GM23338 (cell line): ENCODE results near the gene CHST11. TPM values are rescaled to one million over a fixed set of nuclear protein-coding genes. Genes with fewer than 3 reads are reported as not detected.

ENCODE experiments used
- ATAC-seq: fragments of 200-7000 bp; cut with Tn5 transposase; 3 replicates; pipeline ENCODE4 v1.9.1; 2020
- DNase-seq: peaks from one replicate; pipeline ENCODE4 v3.0.0-alpha.2; 2015; ENCODE audit warnings: low spot score
- H2AFZ ChIP-seq: fragments of 200-600 bp; sonication (generic); 2 replicates; pipeline ENCODE4 v1.8.0; 2016; ENCODE audit warnings: antibody characterized with exemption, mild to moderate bottlenecking, moderate library complexity
- H3F3A ChIP-seq: fragments of 200-600 bp; sonication (generic); replicated peaks from 2 replicates; pipeline ENCODE4 v1.8.0; 2017; ENCODE audit warnings: antibody characterized with exemption, mixed run types, low read depth
- H3K27ac ChIP-seq: fragments of 200-600 bp; sonication (generic); 2 replicates; pipeline ENCODE4 v1.6.1; 2016; ENCODE audit warnings: low read depth
- H3K27me3 ChIP-seq: fragments of 200-600 bp; sonication (generic); 2 replicates; pipeline ENCODE4 v1.8.0; 2016; ENCODE audit warnings: mild to moderate bottlenecking, mixed run types, moderate library complexity; ENCODE audit not compliant: insufficient read depth
- H3K36me3 ChIP-seq: fragments of 200-600 bp; sonication (generic); 2 replicates; pipeline ENCODE4 v1.8.0; 2016; ENCODE audit warnings: mild to moderate bottlenecking; ENCODE audit not compliant: insufficient read depth
- H3K4me1 ChIP-seq: fragments of 200-600 bp; sonication (generic); 2 replicates; pipeline ENCODE4 v1.8.0; 2016; ENCODE audit warnings: mild to moderate bottlenecking, moderate library complexity; ENCODE audit not compliant: insufficient read depth
- H3K4me2 ChIP-seq: fragments of 200-600 bp; sonication (generic); 2 replicates; pipeline ENCODE4 v1.7.1; 2017; ENCODE audit warnings: mixed run types
- H3K4me3 ChIP-seq: fragments of 200-600 bp; sonication (generic); 2 replicates; pipeline ENCODE4 v1.6.1; 2016; ENCODE audit warnings: mixed run types
- H3K79me2 ChIP-seq: fragments of 200-600 bp; sonication (generic); replicated peaks from 2 replicates; pipeline ENCODE4 v1.8.0; 2017; ENCODE audit warnings: mild to moderate bottlenecking; ENCODE audit not compliant: insufficient read depth
- H3K9me2 ChIP-seq: fragments of 200-600 bp; sonication (generic); 2 replicates; pipeline ENCODE4 v1.8.0; 2017; ENCODE audit not compliant: insufficient read depth
- H4K20me1 ChIP-seq: fragments of 200-600 bp; sonication (generic); replicated peaks from 2 replicates; pipeline ENCODE4 v1.8.0; 2017; ENCODE audit warnings: mild to moderate bottlenecking; ENCODE audit not compliant: insufficient read depth
- H3K27ac Mint-ChIP-seq: 2 replicates; pipeline ENCODE4 v1.8.0; 2020; ENCODE audit warnings: inconsistent platforms, mild to moderate bottlenecking, moderate library complexity, mixed read lengths
- H3K27me3 Mint-ChIP-seq: 3 replicates; pipeline ENCODE4 v1.8.0; 2022; ENCODE audit warnings: low read depth, mild to moderate bottlenecking, moderate library complexity, mixed read lengths, inconsistent platforms; ENCODE audit not compliant: insufficient read depth, poor library complexity
- H3K36me3 Mint-ChIP-seq: 3 replicates; pipeline ENCODE4 v1.8.0; 2021; ENCODE audit warnings: low read depth, mild to moderate bottlenecking, inconsistent platforms, moderate library complexity, mixed read lengths
- H3K4me1 Mint-ChIP-seq: 3 replicates; pipeline ENCODE4 v1.8.0; 2020; ENCODE audit warnings: mild to moderate bottlenecking, inconsistent platforms, mixed read lengths
- H3K4me3 Mint-ChIP-seq: 3 replicates; pipeline ENCODE4 v1.8.0; 2021; ENCODE audit warnings: moderate library complexity, mild to moderate bottlenecking, inconsistent platforms, mixed read lengths
- H3K9me3 Mint-ChIP-seq: 3 replicates; pipeline ENCODE4 v1.8.0; 2020; ENCODE audit warnings: moderate library complexity, mild to moderate bottlenecking, inconsistent platforms, mixed read lengths
- CREB1 ChIP-seq: fragments of 250-450 bp; sonication (Bioruptor Pico); IDR thresholded peaks from 2 replicates; pipeline ENCODE4 v1.5.0; 2020; ENCODE audit warnings: low read depth, mild to moderate bottlenecking, moderate library complexity
- CTCF ChIP-seq, 2 experiments: fragments of 200-600 bp in 1 of 2; sonication (generic) in 1 of 2; conservative IDR thresholded peaks; 2 replicates each; pipeline versions ENCODE4 v1.5.1 to v1.6.1; 2016 to 2017; ENCODE audit warnings: antibody characterized with exemption in 2 of 2, low read depth in 2 of 2, mild to moderate bottlenecking in 2 of 2, moderate library complexity in 1 of 2
- ETS1 ChIP-seq: IDR thresholded peaks from 2 replicates; pipeline ENCODE4 v1.6.1; 2016; ENCODE audit warnings: antibody characterized with exemption
- EZH2 ChIP-seq: fragments of 200-600 bp; sonication (generic); IDR thresholded peaks from one replicate; pipeline ENCODE4 v1.8.0; 2017; ENCODE audit warnings: antibody characterized with exemption, mild to moderate bottlenecking, low read depth; ENCODE audit not compliant: unreplicated experiment
- EZH2phosphoT487 ChIP-seq: fragments of 200-600 bp; sonication (generic); IDR thresholded peaks from one replicate; pipeline ENCODE4 v1.8.1; 2018; ENCODE audit warnings: antibody characterized with exemption; ENCODE audit not compliant: unreplicated experiment
- JUNB ChIP-seq: IDR thresholded peaks from one replicate; pipeline ENCODE4 v1.6.1; 2016; ENCODE audit warnings: antibody characterized with exemption; ENCODE audit not compliant: unreplicated experiment
- NANOG ChIP-seq: IDR thresholded peaks from 2 replicates; pipeline ENCODE4 v1.6.1; 2016; ENCODE audit warnings: antibody characterized with exemption, borderline replicate concordance
- POLR2AphosphoS5 ChIP-seq: IDR thresholded peaks from 2 replicates; pipeline ENCODE4 v1.6.1; 2016; ENCODE audit warnings: antibody characterized with exemption, low read depth
- REST ChIP-seq: IDR thresholded peaks from one replicate; pipeline ENCODE4 v1.6.1; 2018; ENCODE audit warnings: antibody characterized with exemption; ENCODE audit not compliant: unreplicated experiment
- STAT1 ChIP-seq: IDR thresholded peaks from one replicate; pipeline ENCODE4 v1.6.1; 2016; ENCODE audit warnings: antibody characterized with exemption; ENCODE audit not compliant: unreplicated experiment
- ZNF114 ChIP-seq: fragments of 250-450 bp; sonication (Bioruptor Pico); IDR thresholded peaks from 2 replicates; pipeline ENCODE4 v1.5.0; 2020; ENCODE audit warnings: mild to moderate bottlenecking, moderate library complexity
- ZNF331 ChIP-seq: fragments of 250-450 bp; sonication (Bioruptor Pico); IDR thresholded peaks from 2 replicates; pipeline ENCODE4 v1.5.0; 2020; ENCODE audit warnings: low read depth, mild to moderate bottlenecking, moderate library complexity
- ZNF462 ChIP-seq: fragments of 250-450 bp; sonication (Bioruptor Pico); IDR thresholded peaks from 2 replicates; pipeline ENCODE4 v1.5.0; 2020; ENCODE audit warnings: mild to moderate bottlenecking, moderate library complexity
- polyA plus RNA-seq: library from polyadenylated mRNA; unstranded; fragments of >200 nt; fragmentation: Nextera tagmentation; extraction: Ambion mirVana; gene quantifications from 2 replicates; pipeline ENCODE4 v1.2.1, GENCODE V29; 2016
- total RNA-seq: library from RNA; depleted of rRNA; stranded (reverse); fragments of >200 nt; shearing (Covaris generic); gene quantifications from 2 replicates; pipeline ENCODE4 v1.2.3, GENCODE V29; 2014

CHST11 gene
- total and polyA plus RNA-seq, 2 experiments from 2014 or later: 7.7 to 25.7 TPM

GRCh38 chr12:104458694-104459367 lies 2.1 kb downstream of the CHST11 start:
- H3K27ac Mint-ChIP-seq: no peak overlapping the region
- Histone ChIP-seq H3K4me1 (peaks cover 29% of the 10 kb centered on the region), H3K4me2 (peak overlapping the region; percentile 81), H3K79me2 (peaks cover 47% of the 10 kb centered on the region), H3F3A (0 out of 2 replicates have a peak, but pooled peaks cover 9% of the 10 kb centered on the region), H2AFZ (peak overlapping the region; percentile 95), H3K27ac (no peak overlapping the region), H4K20me1 (peaks cover 11% of the 10 kb centered on the region; the same call in 1 of the 2 replicates), H3K36me3 (no peaks in the 10 kb centered on the region), H3K9me2 (no peaks in the 10 kb centered on the region), H3K4me3 (peak overlapping the region; percentile 99), H3K27me3 (peaks cover 41% of the 10 kb centered on the region)
- H3K4me3 Mint-ChIP-seq: peak overlapping the region; percentile 90
- H3K36me3 Mint-ChIP-seq: no peaks in the 10 kb centered on the region; the same call in 2 of the 3 replicates
- peaks cover 37% of the 10 kb centered on the region for H3K27me3 Mint-ChIP-seq
- DNase-seq (peak; percentile 46), ATAC-seq (peak; percentile 14)
- no peaks in the 10 kb centered on the region for H3K9me3 Mint-ChIP-seq
- TF ChIP-seq EZH2 (no peak), ETS1 (no peak), ZNF114 (CRISPR knock-in tag) (no peak), REST (no peak), POLR2AphosphoS5 (no peak), STAT1 (no peak), CREB1 (CRISPR knock-in tag) (no peak), ZNF331 (CRISPR knock-in tag) (no peak), ZNF462 (CRISPR knock-in tag) (no peak), EZH2phosphoT487 (no peak), CTCF (conservative IDR thresholded peaks at IDR 0.05; ENCODE audit: low read depth in 2 of 2) (no peak), NANOG (no peak), JUNB (no peak)
- H3K4me1 Mint-ChIP-seq: peaks cover 39% of the 10 kb centered on the region
